Esophagus muscularis mucosa (tissue), 4 donors: Measurements from ENCODE around the gene AREL1. TPM values are rescaled to one million over a fixed set of nuclear protein-coding genes. Genes with fewer than 3 reads are reported as not detected.

Experiments used
- DNase-seq: peaks from one replicate; pipeline ENCODE4 v3.0.0-alpha.2; 2017; ENCODE audit errors: extremely low spot score
- H3K27ac ChIP-seq, 4 donors: fragments of 200-600 bp; sonication (generic); replicated peaks in 1 of 4; 1 replicate in 3 of 4; 2 replicates in 1 of 4; pipeline ENCODE4 v1.5.1; 2016 to 2019; ENCODE audit warnings: mild to moderate bottlenecking in 1 of 4
- H3K27me3 ChIP-seq, 4 donors: fragments of 200-600 bp; sonication (generic); one replicate each; pipeline versions ENCODE4 v1.5.1 to v1.6.0; 2016 to 2019
- H3K36me3 ChIP-seq, 4 donors: fragments of 200-600 bp; sonication (generic); one replicate each; pipeline ENCODE4 v1.5.1; 2016 to 2019
- H3K4me1 ChIP-seq, 4 donors: fragments of 200-600 bp; sonication (generic); one replicate each; pipeline ENCODE4 v1.5.1; 2016 to 2019
- H3K4me3 ChIP-seq, 4 donors: fragments of 200-600 bp; sonication (generic); 1 replicate in 2 of 4; 2 replicates in 2 of 4; pipeline ENCODE4 v1.5.1; 2016 to 2019; ENCODE audit warnings: mild to moderate bottlenecking in 4 of 4, moderate library complexity in 1 of 4
- H3K9me3 ChIP-seq, 4 donors: fragments of 200-600 bp; sonication (generic); 1 replicate in 3 of 4; 2 replicates in 1 of 4; pipeline ENCODE4 v1.5.1; 2016 to 2019
- CTCF ChIP-seq, 3 experiments: fragments of 200-600 bp in 2 of 3; fragments of 450-650 bp in 1 of 3; sonication (generic) in 2 of 3; IDR thresholded peaks; one replicate each; pipeline ENCODE4 v1.5.1; 2017 to 2019; ENCODE audit warnings: antibody characterized with exemption in 3 of 3, mild to moderate bottlenecking in 2 of 3, moderate library complexity in 1 of 3
- EP300 ChIP-seq: sonication (generic); formaldehyde crosslinking; IDR thresholded peaks from one replicate; pipeline ENCODE4 v1.6.1; 2017; ENCODE audit warnings: antibody characterized with exemption
- POLR2A ChIP-seq: fragments of 450-650 bp; IDR thresholded peaks from one replicate; pipeline ENCODE4 v1.6.1; 2017; ENCODE audit warnings: antibody characterized with exemption, moderate library complexity, mild to moderate bottlenecking, low read depth
- POLR2AphosphoS5 ChIP-seq, 2 donors: sonication (generic); formaldehyde crosslinking; IDR thresholded peaks; one replicate each; pipeline ENCODE4 v1.6.1; 2017; ENCODE audit warnings: antibody characterized with exemption in 2 of 2
- WGBS: methylation state at CpG from one replicate; pipeline ENCODE4 v1.1.5; 2018; 5-methylcytosine and 5-hydroxymethylcytosine counted together
- intact Hi-C: fragments of 100-400 bp; cut with DNase I; formaldehyde crosslinking; loops from one replicate; pipeline ENCODE4 v1.15.1; 2023
- total RNA-seq, 4 donors: library from RNA; depleted of rRNA; stranded (reverse); fragments of >200 nt; gene quantifications; one replicate each; pipeline versions ENCODE4 v1.1.0 to v1.2.1, GENCODE V29; 2016

The AREL1 gene
- total RNA-seq, 4 donors from 2014 or later: 12.3 to 21.6 (median 16.2) TPM

- peak overlapping the region; percentile 67 to 88 (median 74) for H3K4me3 ChIP-seq
- peaks cover 19 to 33% (median 29%) of the 10 kb centered on the region in 4 donors for H3K36me3 ChIP-seq
- TF ChIP-seq POLR2AphosphoS5 (IDR thresholded peaks at IDR 0.05): no peak
- TF ChIP-seq POLR2A: no peak
- no peak for TF ChIP-seq EP300
- no peak for TF ChIP-seq CTCF (IDR thresholded peaks at IDR 0.05)
- no peak for DNase-seq
- peaks cover 27 to 53% (median 31%) of the 10 kb centered on the region in 4 donors for H3K4me1 ChIP-seq
- WGBS: 10% methylated on average over 6 of the region's 6 CpGs
- no peaks in the 10 kb centered on the region for H3K27me3 ChIP-seq
- intact Hi-C loops: no loop called here
- no peaks in the 10 kb centered on the region for H3K9me3 ChIP-seq
- peak overlapping the region; percentile 78 to 86 (median 82) for H3K27ac ChIP-seq
Observed at GRCh38 chr14:74713395-74713735, 485 bp upstream of the AREL1 start.

- Histone ChIP-seq H3K27me3 (no peaks in the 10 kb centered on the region), H3K4me3 (no peak overlapping the region), H3K4me1 (peaks cover 27 to 55% (median 31%) of the 10 kb centered on the region in 4 donors), H3K9me3 (no peaks in the 10 kb centered on the region), H3K36me3 (peaks cover 5 to 16% (median 12%) of the 10 kb centered on the region in 4 donors), H3K27ac (no peak overlapping the region)
- no peak for TF ChIP-seq POLR2AphosphoS5 (IDR thresholded peaks at IDR 0.05)
- TF ChIP-seq POLR2A: no peak
- no peak for TF ChIP-seq EP300
- no peak for TF ChIP-seq CTCF (IDR thresholded peaks at IDR 0.05)
- WGBS: 76% methylated on average over 5 of the region's 5 CpGs
- DNase-seq: no peak
- intact Hi-C loops: no loop called here
Observed at GRCh38 chr14:74711651-74712050, 1.2 kb downstream of the AREL1 start.

- no peak overlapping the region for H3K4me3 ChIP-seq
- peaks cover 31 to 55% (median 32%) of the 10 kb centered on the region in 4 donors for H3K4me1 ChIP-seq
- intact Hi-C loops: no loop called here
- WGBS: 95% methylated on average over 1 of the region's 1 CpG
- peaks cover 0 to 4% (median 3%) of the 10 kb centered on the region in 4 donors for H3K36me3 ChIP-seq
- no peak overlapping the region for H3K27ac ChIP-seq
- no peaks in the 10 kb centered on the region for H3K9me3 ChIP-seq
- H3K27me3 ChIP-seq: no peaks in the 10 kb centered on the region
- TF ChIP-seq CTCF (IDR thresholded peaks at IDR 0.05) (no peak), POLR2A (no peak), EP300 (no peak)
- no peak for DNase-seq
Observed at GRCh38 chr14:74710480-74710879, 2.4 kb downstream of the AREL1 start.

GRCh38 chr14:74705613-74706500 lies 7.0 kb downstream of the AREL1 start:
- H3K4me1 ChIP-seq: peaks cover 5 to 26% (median 6%) of the 10 kb centered on the region in 4 donors
- no peaks in the 10 kb centered on the region for H3K36me3 ChIP-seq
- H3K27me3 ChIP-seq: no peaks in the 10 kb centered on the region
- 72% methylated on average over 5 of the region's 5 CpGs for WGBS
- no peak overlapping the region for H3K27ac ChIP-seq
- intact Hi-C loops: no loop called here
- H3K9me3 ChIP-seq: no peaks in the 10 kb centered on the region
- no peak for DNase-seq
- no peak overlapping the region for H3K4me3 ChIP-seq
- TF ChIP-seq EP300 (no peak), POLR2A (no peak), CTCF (IDR thresholded peaks at IDR 0.05) (no peak), POLR2AphosphoS5 (IDR thresholded peaks at IDR 0.05) (no peak)
